Heart left ventricle (tissue), 16 donors: ENCODE data around the gene IGSF9. TPM values are rescaled to one million over a fixed set of nuclear protein-coding genes. Genes with fewer than 3 reads are reported as not detected.

Source experiments
- ATAC-seq, 4 donors: fragments of 200-7000 bp; cut with Tn5 transposase; one replicate each; pipeline ENCODE4 v1.9.1; 2020 to 2022; ENCODE audit warnings: moderate library complexity in 4 of 4, mild to moderate bottlenecking in 3 of 4, moderate number of reproducible peaks in 1 of 4
- DNase-seq, 5 donors: peaks; one replicate each; pipeline ENCODE4 v3.0.0-alpha.2; 2020
- H3K27ac ChIP-seq, 12 donors: fragments of 200-600 bp; sonication (generic) in 4 of 12; one replicate each; pipeline versions ENCODE4 v1.5.0 to v1.8.0; 2016 to 2022; ENCODE audit warnings: mild to moderate bottlenecking in 2 of 12
- H3K27me3 ChIP-seq, 9 donors: fragments of 200-600 bp; sonication (generic) in 2 of 9; one replicate each; pipeline versions ENCODE4 v1.5.1 to v1.8.0; 2016 to 2022; ENCODE audit warnings: mild to moderate bottlenecking in 3 of 9
- H3K36me3 ChIP-seq, 9 donors: fragments of 200-600 bp; sonication (generic) in 2 of 9; one replicate each; pipeline versions ENCODE4 v1.5.0 to v1.8.0; 2018 to 2022; ENCODE audit warnings: mild to moderate bottlenecking in 2 of 9
- H3K4me1 ChIP-seq, 12 donors: fragments of 200-600 bp; sonication (generic) in 4 of 12; one replicate each; pipeline versions ENCODE4 v1.5.0 to v1.8.0; 2016 to 2022; ENCODE audit warnings: mild to moderate bottlenecking in 3 of 12
- H3K4me3 ChIP-seq, 12 donors: fragments of 200-600 bp; sonication (generic) in 4 of 12; one replicate each; pipeline versions ENCODE4 v1.5.0 to v1.8.0; 2017 to 2022; ENCODE audit warnings: mild to moderate bottlenecking in 9 of 12, moderate library complexity in 4 of 12
- H3K9me3 ChIP-seq, 12 donors: fragments of 200-600 bp; sonication (generic) in 4 of 12; one replicate each; pipeline versions ENCODE4 v1.5.0 to v1.8.0; 2016 to 2022; ENCODE audit warnings: mild to moderate bottlenecking in 1 of 12
- CTCF ChIP-seq, 12 donors: fragments of 200-600 bp; sonication (generic) in 4 of 12; IDR thresholded peaks; one replicate each; pipeline versions ENCODE4 v1.5.0 to v1.8.0; 2018 to 2022; ENCODE audit warnings: antibody characterized with exemption in 12 of 12, mild to moderate bottlenecking in 5 of 12
- POLR2A ChIP-seq, 2 donors: fragments of 450-650 bp; IDR thresholded peaks; one replicate each; pipeline ENCODE4 v1.6.1; 2017; ENCODE audit warnings: antibody characterized with exemption in 2 of 2, mild to moderate bottlenecking in 2 of 2, moderate library complexity in 2 of 2
- WGBS, 4 donors: extraction: QIAGEN DNeasy Blood & Tissue Kit in 2 of 4; methylation state at CpG; one replicate each; pipeline versions ENCODE4 v1.1.5 to v1.1.7; 2013 to 2018; 5-methylcytosine and 5-hydroxymethylcytosine counted together
- intact Hi-C, 10 donors: fragments of 100-400 bp; cut with DNase I; formaldehyde crosslinking; loops; one replicate each; pipeline versions ENCODE4 v1.11.1 to v1.14.2; 2022
- polyA plus RNA-seq, 2 donors: library from polyadenylated mRNA; stranded (reverse); fragments of 200-250 nt; gene quantifications; one replicate each; pipeline ENCODE4 v1.2.3, GENCODE V29; 2013
- total RNA-seq, 9 donors: library from RNA; depleted of rRNA in 2 of 9; stranded (reverse); fragments of >200 nt in 2 of 9; fragmentation: NEBNext Ultra II Directional in 3 of 9; extraction: Animal tissue kit (Norgen Biotek cat#: 25700) in 3 of 9; gene quantifications; one replicate each; pipeline versions ENCODE4 v1.1.0 to v1.2.4, GENCODE V29; 2016 to 2023
- donor health status: ischemic (EF 13 %, LVEDD 7.1; RV severe dilation, severe dysfunction).
- donor health status: healthy with polysubstance abuse.
- donor health status: DM: no; HTN: yes; CAD: no.
- donor health status: DM: no; HTN: no; CAD: no.
- donor health status: ischemic (EF 25% LVEDD 6.9; RV normal size, moderate dysfunction).
- donor health status: ischemic (EF 25% LVEDD 5.7; RV mildly dilated, moderate dysfunction).
- donor health status: healthy.
- donor health status: DM: yes; HTN: yes; CAD: no.
- donor health status: ischemic (EF 35%, LVEDD 5.7; RV mildly dilated, moderate dysfunction).
- donor health status: nonischemic (EF 11% LVEDD 7.7; RV severe dilation, severe dysfunction).
- donor health status: DM: yes; HTN: yes; CAD: no.
- donor health status: PGD.
- donor health status: ischemic (EF 29% LVEDD 5.4; RV normal size, mild dysfunction).
- donor health status: nonischemic (EF 23%, LVEDD 6.1; RV moderate dilation, normal function).

Gene IGSF9
- total and polyA plus RNA-seq, 11 donors = 0.06 to 4.8 (median 0.12) TPM; not detected in 6

GRCh38 chr1:159944623-159945455 lies 574 bp downstream of the IGSF9 start:
- Histone ChIP-seq H3K4me1 (peaks cover 0 to 16% (median 10%) of the 10 kb centered on the region in 12 donors), H3K27ac (no peak overlapping the region), H3K27me3 (peaks cover 0 to 23% (median 0%) of the 10 kb centered on the region in 9 donors), H3K4me3 (peak overlapping the region in 11 of 12 donors; percentile 15 to 58 (median 46)), H3K9me3 (no peaks in the 10 kb centered on the region), H3K36me3 (no peaks in the 10 kb centered on the region)
- TF ChIP-seq POLR2A (IDR thresholded peaks at IDR 0.05) = no peak
- TF ChIP-seq CTCF (IDR thresholded peaks at IDR 0.05) = no peak
- 31 to 39% (median 35%) methylated on average over 11 of the region's 11 CpGs for WGBS, 4 donors
- DNase-seq (no peak), ATAC-seq (no peak)
- intact Hi-C loops = loop anchor here in 8 of 10 donors (1.0 to 10.0 kb wide), 4 partner anchors 140 to 148 kb away; partner anchors contain the start of gene FCRL6 (in 2 of the 8)

GRCh38 chr1:159943908-159944622 lies 1.3 kb downstream of the IGSF9 start:
- H3K27me3 ChIP-seq = peaks cover 0 to 23% (median 0%) of the 10 kb centered on the region in 9 donors
- H3K4me1 ChIP-seq = peaks cover 0 to 16% (median 10%) of the 10 kb centered on the region in 12 donors
- WGBS, 4 donors = 82 to 86% (median 84%) methylated on average over 8 to 9 of the region's 9 CpGs
- no peak for ATAC-seq
- intact Hi-C loops = loop anchor here in 1 of 10 donors (10.0 kb wide), 1 partner anchor 139 kb away; the partner anchor contains the start of gene FCRL6
- no peak for TF ChIP-seq POLR2A (IDR thresholded peaks at IDR 0.05)
- no peak for TF ChIP-seq CTCF (IDR thresholded peaks at IDR 0.05)
- H3K9me3 ChIP-seq = no peaks in the 10 kb centered on the region
- no peak for DNase-seq
- no peaks in the 10 kb centered on the region for H3K36me3 ChIP-seq
- no peak overlapping the region for H3K4me3 ChIP-seq
- H3K27ac ChIP-seq = no peak overlapping the region

- intact Hi-C loops = loop anchor here in 1 of 10 donors (10.0 kb wide), 1 partner anchor 138 kb away; the partner anchor contains the start of gene FCRL6
- H3K27me3 ChIP-seq = peaks cover 0 to 23% (median 0%) of the 10 kb centered on the region in 9 donors
- H3K9me3 ChIP-seq = no peaks in the 10 kb centered on the region
- ATAC-seq = no peak
- no peak for DNase-seq
- H3K4me3 ChIP-seq = no peak overlapping the region
- 78 to 93% (median 85%) methylated on average over 3 to 5 of the region's 5 CpGs for WGBS, 4 donors
- H3K27ac ChIP-seq = no peak overlapping the region
- H3K36me3 ChIP-seq = no peaks in the 10 kb centered on the region
- no peak for TF ChIP-seq CTCF (IDR thresholded peaks at IDR 0.05)
- TF ChIP-seq POLR2A (IDR thresholded peaks at IDR 0.05) = no peak
- H3K4me1 ChIP-seq = peaks cover 0 to 16% (median 10%) of the 10 kb centered on the region in 12 donors
Observed at GRCh38 chr1:159943278-159943640, 2.2 kb downstream of the IGSF9 start.
